Esophagus squamous epithelium (tissue), 5 donors: Measurements from ENCODE around the gene TPM1. TPM values are rescaled to one million over a fixed set of nuclear protein-coding genes. Genes with fewer than 3 reads are reported as not detected.

Source experiments
- DNase-seq: peaks from one replicate; lab custom pipeline; 2025; lab: John Stamatoyannopoulos, UW
- H3K27ac ChIP-seq, 4 donors: fragments of 200-600 bp; sonication (generic); one replicate each; pipeline ENCODE4 v1.5.1; 2016 to 2019; ENCODE audit warnings: mild to moderate bottlenecking in 1 of 4
- H3K27me3 ChIP-seq, 4 donors: fragments of 200-600 bp; sonication (generic); 1 replicate in 3 of 4; 2 replicates in 1 of 4; pipeline versions ENCODE4 v1.5.1 to v1.6.0; 2017 to 2021; ENCODE audit warnings: antibody characterized with exemption in 1 of 4
- H3K36me3 ChIP-seq, 3 donors: fragments of 200-600 bp; sonication (generic); one replicate each; pipeline ENCODE4 v1.5.1; 2016 to 2019
- H3K4me1 ChIP-seq, 3 donors: fragments of 200-600 bp; sonication (generic); one replicate each; pipeline ENCODE4 v1.5.1; 2017 to 2019
- H3K4me3 ChIP-seq, 4 donors: fragments of 200-600 bp; sonication (generic); 1 replicate in 3 of 4; 2 replicates in 1 of 4; pipeline ENCODE4 v1.5.1; 2016 to 2019; ENCODE audit warnings: mild to moderate bottlenecking in 2 of 4, moderate library complexity in 1 of 4
- H3K9me3 ChIP-seq, 3 donors: fragments of 200-600 bp; sonication (generic); one replicate each; pipeline ENCODE4 v1.5.1; 2016 to 2019
- CTCF ChIP-seq, 6 experiments: fragments of 450-650 bp in 4 of 6; fragments of 200-600 bp in 2 of 6; sonication (generic) in 2 of 6; IDR thresholded peaks; one replicate each; pipeline ENCODE4 v1.5.1; 2016 to 2019; ENCODE audit warnings: antibody characterized with exemption in 6 of 6, mild to moderate bottlenecking in 4 of 6, moderate library complexity in 4 of 6
- POLR2A ChIP-seq, 4 donors: fragments of 450-650 bp; IDR thresholded peaks; one replicate each; pipeline ENCODE4 v1.6.1; 2017; ENCODE audit warnings: antibody characterized with exemption in 4 of 4, mild to moderate bottlenecking in 4 of 4, moderate library complexity in 3 of 4
- WGBS, 2 donors: methylation state at CpG; one replicate each; pipeline ENCODE4 v1.1.5; 2018; 5-methylcytosine and 5-hydroxymethylcytosine counted together
- intact Hi-C: fragments of 100-400 bp; cut with DNase I; formaldehyde crosslinking; loops from one replicate; pipeline ENCODE4 v1.15.0; 2022
- total RNA-seq, 4 donors: library from RNA; depleted of rRNA; stranded (reverse); fragments of >200 nt; gene quantifications; one replicate each; pipeline ENCODE4 v1.1.0, GENCODE V29; 2016
- donor health status: DM: yes; HTN: yes; CAD: no.

The TPM1 gene
- total RNA-seq, 4 donors from 2014 or later, result 44.3 to 680 (median 138) TPM

GRCh38 chr15:63059573-63060216 is 17.1 kb downstream of the TPM1 start:
- peak overlapping the region in 1 of 4 donors; percentile 29 for H3K27ac ChIP-seq
- H3K4me1 ChIP-seq, result peaks cover 0 to 38% (median 0%) of the 10 kb centered on the region in 3 donors
- TF ChIP-seq POLR2A (IDR thresholded peaks at IDR 0.05), result no peak
- TF ChIP-seq CTCF (IDR thresholded peaks at IDR 0.05), result no peak
- no peaks in the 10 kb centered on the region for H3K27me3 ChIP-seq
- H3K9me3 ChIP-seq, result no peaks in the 10 kb centered on the region
- WGBS, 2 donors, result 73 to 77% methylated on average over 8 to 10 of the region's 10 CpGs
- no peak for DNase-seq
- H3K4me3 ChIP-seq, result no peak overlapping the region
- peaks cover 16 to 79% (median 29%) of the 10 kb centered on the region in 3 donors for H3K36me3 ChIP-seq
- intact Hi-C loops, result no loop called here

- TF ChIP-seq POLR2A (IDR thresholded peaks at IDR 0.05) (no peak), CTCF (IDR thresholded peaks at IDR 0.05) (no peak)
- no peak overlapping the region for H3K4me3 ChIP-seq
- no peaks in the 10 kb centered on the region for H3K27me3 ChIP-seq
- 89 to 93% methylated on average over 6 to 8 of the region's 10 CpGs for WGBS, 2 donors
- peaks cover 0 to 30% (median 0%) of the 10 kb centered on the region in 3 donors for H3K4me1 ChIP-seq
- H3K36me3 ChIP-seq, result peaks cover 16 to 89% (median 29%) of the 10 kb centered on the region in 3 donors
- DNase-seq, result no peak
- intact Hi-C loops, result no loop called here
- peak overlapping the region in 1 of 4 donors; percentile 29 for H3K27ac ChIP-seq
- no peaks in the 10 kb centered on the region for H3K9me3 ChIP-seq
Measured at GRCh38 chr15:63060699-63061098, 18.2 kb downstream of the TPM1 start.

GRCh38 chr15:63061975-63062374 is 19.4 kb downstream of the TPM1 start:
- H3K9me3 ChIP-seq, result no peaks in the 10 kb centered on the region
- DNase-seq, result no peak
- H3K27ac ChIP-seq, result peak overlapping the region in 1 of 4 donors; percentile 18
- no peaks in the 10 kb centered on the region for H3K27me3 ChIP-seq
- H3K4me3 ChIP-seq, result no peak overlapping the region
- TF ChIP-seq POLR2A (IDR thresholded peaks at IDR 0.05) (no peak), CTCF (IDR thresholded peaks at IDR 0.05) (no peak)
- peaks cover 0 to 23% (median 0%) of the 10 kb centered on the region in 3 donors for H3K4me1 ChIP-seq
- intact Hi-C loops, result no loop called here
- WGBS, 2 donors, result 73 to 83% methylated on average over 4 of the region's 4 CpGs
- peaks cover 16 to 98% (median 29%) of the 10 kb centered on the region in 3 donors for H3K36me3 ChIP-seq

DNA sequence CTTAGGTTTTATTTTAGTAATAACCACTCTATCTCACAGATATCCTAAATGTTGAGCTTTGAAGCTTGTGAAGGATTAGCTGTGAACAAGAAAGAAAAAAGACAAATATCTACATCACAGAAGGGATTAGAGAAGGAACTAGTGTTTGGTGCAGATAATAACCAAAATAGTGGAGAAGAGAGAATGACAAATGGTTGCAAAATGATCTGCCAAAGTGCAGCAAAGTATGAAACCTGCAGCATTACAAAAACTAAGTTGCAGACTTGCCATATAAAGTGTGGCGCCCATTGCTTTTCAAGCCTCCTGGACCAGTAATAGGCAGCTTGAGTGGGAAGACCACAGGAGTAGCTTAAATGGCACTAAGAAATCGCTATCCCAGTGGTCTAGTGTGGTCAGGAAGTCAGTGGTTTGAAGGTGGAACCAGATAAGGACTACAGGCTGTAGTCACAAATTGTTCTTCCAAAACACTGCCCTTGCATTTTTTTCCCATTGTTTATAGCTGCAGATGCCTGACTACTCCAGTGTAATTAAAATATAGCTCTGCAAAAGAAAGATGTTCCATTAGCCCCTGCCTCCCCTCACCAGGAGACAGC is 20.7 kb downstream of the TPM1 start:
- no peaks in the 10 kb centered on the region for H3K27me3 ChIP-seq
- WGBS, 2 donors, result 77 to 83% methylated on average over 2 of the region's 2 CpGs
- peaks cover 0 to 23% (median 0%) of the 10 kb centered on the region in 3 donors for H3K4me1 ChIP-seq
- no peak overlapping the region for H3K4me3 ChIP-seq
- intact Hi-C loops, result no loop called here
- DNase-seq, result no peak
- peaks cover 9 to 98% (median 21%) of the 10 kb centered on the region in 3 donors for H3K36me3 ChIP-seq
- no peak for TF ChIP-seq CTCF (IDR thresholded peaks at IDR 0.05)
- TF ChIP-seq POLR2A (IDR thresholded peaks at IDR 0.05), result no peak
- no peaks in the 10 kb centered on the region for H3K9me3 ChIP-seq
- peak overlapping the region in 1 of 4 donors; percentile 18 for H3K27ac ChIP-seq

- H3K4me3 ChIP-seq, result no peak overlapping the region
- intact Hi-C loops, result no loop called here
- no peak for DNase-seq
- peak overlapping the region in 3 of 4 donors; percentile 10 to 18 (median 16) for H3K27ac ChIP-seq
- H3K27me3 ChIP-seq, result no peaks in the 10 kb centered on the region
- H3K9me3 ChIP-seq, result no peaks in the 10 kb centered on the region
- TF ChIP-seq CTCF (IDR thresholded peaks at IDR 0.05), result no peak
- no peak for TF ChIP-seq POLR2A (IDR thresholded peaks at IDR 0.05)
- H3K36me3 ChIP-seq, result peaks cover 9 to 96% (median 19%) of the 10 kb centered on the region in 3 donors
- 88% methylated on average over 13 of the region's 13 CpGs for WGBS, 2 donors
- peaks cover 0 to 23% (median 0%) of the 10 kb centered on the region in 3 donors for H3K4me1 ChIP-seq
Measured at GRCh38 chr15:63063877-63064409, 21.4 kb downstream of the TPM1 start.
